ENCODE results near the gene CCDC60. TPM values are rescaled to one million over a fixed set of nuclear protein-coding genes. Genes with fewer than 3 reads are reported as not detected.

CCDC60 gene
- total RNA-seq, 1 donor from 2014 or later: not detected

DNA sequence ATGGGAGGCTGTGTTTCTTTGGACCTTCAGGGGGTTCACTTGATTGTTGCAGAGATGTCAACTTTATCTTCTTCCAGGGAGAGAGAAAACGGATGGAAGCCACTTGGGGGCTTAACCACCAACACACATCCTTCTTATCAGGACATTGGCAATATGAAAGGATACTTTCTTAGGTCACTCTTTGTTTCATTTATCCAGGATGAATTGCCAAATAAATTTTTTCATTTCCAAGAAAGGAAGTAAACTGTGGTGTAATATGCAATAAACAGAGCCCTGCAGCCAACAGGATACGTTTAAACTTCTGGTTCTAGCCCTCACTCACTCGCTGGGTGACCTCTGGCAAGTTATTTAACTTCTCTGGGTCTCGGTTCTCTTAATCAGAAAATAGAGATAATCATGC, 77.8 kb downstream of the CCDC60 start:
- Mint-ChIP-seq H3K4me1 (no peaks in the 10 kb centered on the region), H3K4me3 (no peak overlapping the region), H3K9me3 (no peaks in the 10 kb centered on the region), H3K36me3 (ENCODE audit: low read depth) (no peaks in the 10 kb centered on the region), H3K27me3 (peaks cover 13% of the 10 kb centered on the region), H3K27ac (no peak overlapping the region)
- TF ChIP-seq, protein P1, sequence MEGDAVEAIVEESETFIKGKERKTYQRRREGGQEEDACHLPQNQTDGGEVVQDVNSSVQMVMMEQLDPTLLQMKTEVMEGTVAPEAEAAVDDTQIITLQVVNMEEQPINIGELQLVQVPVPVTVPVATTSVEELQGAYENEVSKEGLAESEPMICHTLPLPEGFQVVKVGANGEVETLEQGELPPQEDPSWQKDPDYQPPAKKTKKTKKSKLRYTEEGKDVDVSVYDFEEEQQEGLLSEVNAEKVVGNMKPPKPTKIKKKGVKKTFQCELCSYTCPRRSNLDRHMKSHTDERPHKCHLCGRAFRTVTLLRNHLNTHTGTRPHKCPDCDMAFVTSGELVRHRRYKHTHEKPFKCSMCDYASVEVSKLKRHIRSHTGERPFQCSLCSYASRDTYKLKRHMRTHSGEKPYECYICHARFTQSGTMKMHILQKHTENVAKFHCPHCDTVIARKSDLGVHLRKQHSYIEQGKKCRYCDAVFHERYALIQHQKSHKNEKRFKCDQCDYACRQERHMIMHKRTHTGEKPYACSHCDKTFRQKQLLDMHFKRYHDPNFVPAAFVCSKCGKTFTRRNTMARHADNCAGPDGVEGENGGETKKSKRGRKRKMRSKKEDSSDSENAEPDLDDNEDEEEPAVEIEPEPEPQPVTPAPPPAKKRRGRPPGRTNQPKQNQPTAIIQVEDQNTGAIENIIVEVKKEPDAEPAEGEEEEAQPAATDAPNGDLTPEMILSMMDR (IDR thresholded peaks at IDR 0.05): no peak
- intact Hi-C loops (cut with micrococcal nuclease): no loop called here
- POLR2A ChIA-PET: no interaction called here
- CTCF ChIA-PET: interaction anchor here (1.1 kb wide), 1 partner anchor 1034 kb away, joined by 3 read pairs; no protein-coding TSS in a partner anchor
- ATAC-seq (ENCODE audit: low read depth) (no peak), DNase-seq (no peak)

DNA sequence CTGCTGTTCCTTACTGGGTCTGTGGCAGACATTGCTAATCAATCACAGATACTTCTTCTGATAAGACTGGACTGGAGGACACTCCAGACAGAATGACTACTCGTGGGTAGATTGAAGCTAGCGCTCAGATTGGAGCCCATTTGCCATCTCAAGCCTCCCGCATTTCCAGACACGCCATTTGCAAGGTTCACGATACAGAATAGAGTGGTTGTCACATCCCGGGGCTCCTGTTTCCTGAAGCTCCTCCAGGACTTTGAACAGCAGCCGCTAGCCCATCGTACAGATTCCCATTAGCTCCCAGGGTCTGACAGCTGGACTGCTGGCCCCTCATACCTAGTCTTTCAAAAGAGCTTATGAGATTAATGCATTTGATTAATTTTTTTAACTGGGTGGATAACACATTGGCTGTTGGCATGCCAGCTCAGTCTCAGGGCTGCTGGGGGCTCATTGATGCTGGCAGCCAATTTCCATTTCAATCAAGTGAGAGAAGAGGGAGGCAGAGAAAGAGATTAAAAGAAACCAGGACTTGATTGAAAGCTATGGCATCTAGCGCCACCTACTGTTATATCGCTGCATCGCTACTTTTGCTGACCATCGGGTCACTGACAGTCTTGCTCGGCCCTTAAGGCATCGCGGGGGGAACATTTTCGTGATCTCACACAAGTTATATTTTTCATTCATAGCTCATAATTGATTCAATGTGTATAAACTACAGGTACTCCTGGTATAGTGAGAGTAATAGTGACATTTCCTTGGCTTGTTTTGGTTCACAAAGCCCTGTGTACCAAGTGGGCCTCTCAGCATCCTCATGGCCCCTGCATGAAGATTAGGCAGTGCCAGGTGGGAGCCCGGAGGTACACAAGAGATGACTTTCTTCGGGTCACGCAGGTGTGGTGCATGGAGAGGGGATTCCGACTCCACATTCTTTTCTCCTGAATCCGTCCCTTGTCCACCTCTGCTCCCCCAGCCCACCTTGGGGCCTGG, 78.6 kb downstream of the CCDC60 start:
- no peaks in the 10 kb centered on the region for H3K4me1 Mint-ChIP-seq
- intact Hi-C loops (cut with micrococcal nuclease): no loop called here
- no peak overlapping the region for H3K27ac Mint-ChIP-seq
- H3K9me3 Mint-ChIP-seq: no peaks in the 10 kb centered on the region
- POLR2A ChIA-PET: no interaction called here
- CTCF ChIA-PET: interaction anchor here (1.1 to 1.7 kb wide), 2 partner anchors 1007 to 1035 kb away, joined by 3 to 6 read pairs; no protein-coding TSS in a partner anchor
- TF ChIP-seq, protein P1 (IDR thresholded peaks at IDR 0.05): no peak
- DNase-seq (no peak), ATAC-seq (ENCODE audit: low read depth) (no peak)
- H3K27me3 Mint-ChIP-seq: peaks cover 13% of the 10 kb centered on the region
- H3K4me3 Mint-ChIP-seq: no peak overlapping the region
- H3K36me3 Mint-ChIP-seq (ENCODE audit: low read depth): no peaks in the 10 kb centered on the region

- H3K27ac Mint-ChIP-seq: no peak overlapping the region
- DNase-seq: no peak
- ChIA-PET CTCF (no interaction called here), POLR2A (no interaction called here)
- peaks cover 15% of the 10 kb centered on the region for H3K27me3 Mint-ChIP-seq
- no peaks in the 10 kb centered on the region for H3K4me1 Mint-ChIP-seq
- no peaks in the 10 kb centered on the region for H3K9me3 Mint-ChIP-seq
- H3K4me3 Mint-ChIP-seq: no peak overlapping the region
- TF ChIP-seq, protein P1 (IDR thresholded peaks at IDR 0.05): no peak
- no peak for ATAC-seq (ENCODE audit: low read depth)
- intact Hi-C loops (cut with micrococcal nuclease): no loop called here
- no peaks in the 10 kb centered on the region for H3K36me3 Mint-ChIP-seq (ENCODE audit: low read depth)
Observed at GRCh38 chr12:119415714-119416113, 81.2 kb downstream of the CCDC60 start.

DNA sequence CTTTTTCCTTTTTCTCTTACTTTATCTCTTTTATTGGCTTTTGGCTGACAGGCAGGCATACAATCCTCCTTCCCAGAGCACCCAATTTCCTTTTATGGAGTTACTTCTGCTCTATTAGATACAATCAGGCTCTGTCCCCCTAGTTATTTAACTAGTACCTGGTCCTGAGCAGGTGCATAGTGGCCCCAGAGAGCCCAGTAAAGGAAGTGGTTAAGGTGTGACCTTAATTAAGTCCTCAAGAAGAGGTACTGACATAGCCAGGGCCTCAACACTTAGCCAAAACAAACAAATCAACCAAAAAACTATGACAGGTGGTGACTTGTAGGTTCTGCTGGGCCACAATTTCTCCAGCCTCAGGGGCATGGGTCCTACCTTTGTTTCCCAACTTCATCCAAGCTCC, 82.9 kb downstream of the CCDC60 start:
- Mint-ChIP-seq H3K27me3 (peaks cover 18% of the 10 kb centered on the region), H3K4me3 (no peak overlapping the region), H3K4me1 (no peaks in the 10 kb centered on the region), H3K9me3 (no peaks in the 10 kb centered on the region), H3K27ac (no peak overlapping the region), H3K36me3 (ENCODE audit: low read depth) (no peaks in the 10 kb centered on the region)
- ATAC-seq (ENCODE audit: low read depth): no peak
- ChIA-PET CTCF (no interaction called here), POLR2A (no interaction called here)
- no peak for DNase-seq
- intact Hi-C loops (cut with micrococcal nuclease): no loop called here
- TF ChIP-seq, protein P1 (IDR thresholded peaks at IDR 0.05): no peak

DNA sequence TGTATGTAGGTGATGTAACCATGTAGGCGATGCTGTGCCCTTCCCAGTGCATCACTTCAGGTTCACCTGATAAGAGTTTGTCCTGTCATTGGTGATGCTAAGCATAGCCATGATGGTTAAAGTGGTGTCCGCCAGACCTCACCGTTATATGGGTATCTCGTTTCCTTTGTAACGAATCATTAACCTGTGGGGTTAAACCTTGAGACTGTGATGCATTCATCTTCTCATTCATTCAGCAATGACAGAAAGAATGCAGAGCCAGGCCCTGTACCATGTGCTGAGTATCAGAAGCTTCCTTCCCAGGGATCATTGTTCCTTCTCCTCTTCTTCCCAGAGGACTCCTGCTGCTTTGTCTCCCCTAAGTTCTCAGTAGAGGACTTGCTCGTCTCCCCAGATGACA, 84.9 kb downstream of the CCDC60 start:
- H3K27ac Mint-ChIP-seq: no peak overlapping the region
- intact Hi-C loops (cut with micrococcal nuclease): no loop called here
- TF ChIP-seq, protein P1 (IDR thresholded peaks at IDR 0.05): no peak
- no peaks in the 10 kb centered on the region for H3K4me1 Mint-ChIP-seq
- ChIA-PET POLR2A (no interaction called here), CTCF (no interaction called here)
- no peaks in the 10 kb centered on the region for H3K9me3 Mint-ChIP-seq
- H3K36me3 Mint-ChIP-seq (ENCODE audit: low read depth): no peaks in the 10 kb centered on the region
- no peak overlapping the region for H3K4me3 Mint-ChIP-seq
- ATAC-seq (ENCODE audit: low read depth) (no peak), DNase-seq (no peak)
- H3K27me3 Mint-ChIP-seq: peaks cover 13% of the 10 kb centered on the region

All from activated B cell treated with CpG ODN at 0.5 μM for 24 hours (primary cell).